Measurements from ENCODE around the gene CACNA1G.

GRCh38 chr17:50607522-50608175 is 47.1 kb downstream of the CACNA1G start:
- TF ChIP-seq CTCF (IDR thresholded peaks at IDR 0.05) = no peak
- no peak for TF ChIP-seq EZH2phosphoT487 (IDR thresholded peaks at IDR 0.05)
